GM21515 (cell line): ENCODE data around the gene WASF2.
"Not testable (repeated sequence)": the region's sequence is repeated elsewhere in the genome, so short reads cannot be mapped to it uniquely, and the experiment has no call there.

Experiments
- ATAC-seq: cut with Tn5 transposase; IDR thresholded peaks from one replicate; pipeline ENCODE4 v1.9.1; 2021; ENCODE audit not compliant: unreplicated experiment

Gene WASF2

GRCh38 chr1:27489973-27490741 is at the start of gene WASF2:
Gene WASF2, minus strand, starts transcription at chr1:27490167. Its CDS starts 61,277 bp downstream, at chr1:27428890.
- peak; percentile 82 for ATAC-seq

- no peak for ATAC-seq
Measured at GRCh38 chr1:27538793-27539192, 48.8 kb upstream of the WASF2 start.

GRCh38 chr1:27538305-27538676 is 48.3 kb upstream of the WASF2 start:
- ATAC-seq = not testable (repeated sequence)

- ATAC-seq = no peak
Measured at GRCh38 chr1:27536767-27537166, 46.8 kb upstream of the WASF2 start.

- ATAC-seq = no peak
Measured at GRCh38 chr1:27536010-27536757, 46.2 kb upstream of the WASF2 start.

- ATAC-seq = no peak
Measured at GRCh38 chr1:27535386-27535785, 45.4 kb upstream of the WASF2 start.

- ATAC-seq = no peak
Measured at GRCh38 chr1:27531959-27532685, 42.2 kb upstream of the WASF2 start.

GRCh38 chr1:27530192-27530591 is 40.2 kb upstream of the WASF2 start:
- no peak for ATAC-seq

- no peak for ATAC-seq
Measured at GRCh38 chr1:27529704-27530018, 39.7 kb upstream of the WASF2 start.

- ATAC-seq = no peak
Measured at GRCh38 chr1:27528818-27529703, 39.1 kb upstream of the WASF2 start.

- ATAC-seq = no peak
Measured at GRCh38 chr1:27527890-27528817, 38.2 kb upstream of the WASF2 start.

- no peak for ATAC-seq
Measured at GRCh38 chr1:27527223-27527889, 37.4 kb upstream of the WASF2 start.

GRCh38 chr1:27526569-27527222 is 36.7 kb upstream of the WASF2 start:
- no peak for ATAC-seq

GRCh38 chr1:27525296-27526272 is 35.6 kb upstream of the WASF2 start:
- ATAC-seq = no peak

- ATAC-seq = no peak
Measured at GRCh38 chr1:27523337-27524020, 33.5 kb upstream of the WASF2 start.

GRCh38 chr1:27522432-27523336 is 32.7 kb upstream of the WASF2 start:
- ATAC-seq = no peak
